Common myeloid progenitor, CD34-positive (primary cell): ENCODE results near the gene HMX1.

Experiments used
- CTCF ChIA-PET: fragments of 350-600 bp; sonication (Branson Sonifier 250); formaldehyde crosslinking; loops from one replicate; lab custom pipeline; 2021; ENCODE audit warnings: antibody characterized with exemption; lab: Charles Lee
- POLR2A ChIA-PET: fragments of 350-600 bp; sonication (Branson Sonifier 250); formaldehyde crosslinking; loops from one replicate; lab custom pipeline; 2021; ENCODE audit warnings: antibody characterized with exemption; lab: Charles Lee
- DNase-seq, 3 donors: peaks; one replicate each; pipeline versions ENCODE4 v3.0.0 to v3.0.0-alpha.2; 2013
- H3K27ac ChIP-seq, 2 experiments: 1 replicate in 1 of 2; 2 replicates in 1 of 2; pipeline ENCODE4 v1.7.0; 2013; ENCODE audit warnings: inconsistent platforms in 2 of 2, low read length in 2 of 2, mild to moderate bottlenecking in 2 of 2, low read depth in 1 of 2, moderate library complexity in 1 of 2; ENCODE audit not compliant: severe bottlenecking in 2 of 2, insufficient read depth in 1 of 2, poor library complexity in 1 of 2
- H3K27me3 ChIP-seq, 5 experiments: replicated peaks in 2 of 5; 1 replicate in 3 of 5; 2 replicates in 2 of 5; pipeline versions ENCODE4 v1.6.1 to v1.7.0; 2013; ENCODE audit warnings: low read length in 4 of 5, mild to moderate bottlenecking in 2 of 5, moderate library complexity in 2 of 5, inconsistent platforms in 1 of 5; ENCODE audit not compliant: insufficient read depth in 5 of 5, control insufficient read depth in 4 of 5
- H3K36me3 ChIP-seq, 4 experiments: 1 replicate in 2 of 4; 2 replicates in 2 of 4; pipeline versions ENCODE4 v1.6.1 to v1.7.0; 2013; ENCODE audit warnings: low read length in 3 of 4, control low read depth in 1 of 4, mild to moderate bottlenecking in 1 of 4; ENCODE audit not compliant: control insufficient read depth in 4 of 4, insufficient read depth in 4 of 4
- H3K4me1 ChIP-seq, 4 experiments: 1 replicate in 3 of 4; 2 replicates in 1 of 4; pipeline versions ENCODE4 v1.6.1 to v1.7.1; 2013; ENCODE audit warnings: low read length in 3 of 4, mild to moderate bottlenecking in 3 of 4, control low read depth in 1 of 4, inconsistent platforms in 1 of 4, moderate library complexity in 1 of 4; ENCODE audit not compliant: control insufficient read depth in 4 of 4, insufficient read depth in 4 of 4; ENCODE audit errors: control extremely low read depth in 1 of 4
- H3K4me3 ChIP-seq, 7 experiments: 1 replicate in 4 of 7; 2 replicates in 3 of 7; pipeline versions ENCODE4 v1.5.1 to v1.7.0; 2013; ENCODE audit warnings: mild to moderate bottlenecking in 7 of 7, low read length in 6 of 7, moderate library complexity in 6 of 7, inconsistent platforms in 2 of 7, low read depth in 2 of 7, control low read depth in 1 of 7; ENCODE audit not compliant: insufficient read depth in 4 of 7, control insufficient read depth in 1 of 7; ENCODE audit errors: extremely low read depth in 1 of 7
- H3K9me3 ChIP-seq, 5 experiments: 1 replicate in 4 of 5; 2 replicates in 1 of 5; pipeline versions ENCODE4 v1.6.1 to v1.7.1; 2013; ENCODE audit warnings: low read length in 4 of 5, mild to moderate bottlenecking in 2 of 5, inconsistent platforms in 1 of 5, low read depth in 1 of 5, moderate library complexity in 1 of 5; ENCODE audit not compliant: control insufficient read depth in 4 of 5, insufficient read depth in 2 of 5; ENCODE audit errors: control extremely low read depth in 1 of 5
- WGBS: methylation state at CpG from one replicate; pipeline ENCODE4 v1.1.5; 2013; ENCODE audit not compliant: insufficient coverage; 5-methylcytosine and 5-hydroxymethylcytosine counted together

HMX1 gene

DNA sequence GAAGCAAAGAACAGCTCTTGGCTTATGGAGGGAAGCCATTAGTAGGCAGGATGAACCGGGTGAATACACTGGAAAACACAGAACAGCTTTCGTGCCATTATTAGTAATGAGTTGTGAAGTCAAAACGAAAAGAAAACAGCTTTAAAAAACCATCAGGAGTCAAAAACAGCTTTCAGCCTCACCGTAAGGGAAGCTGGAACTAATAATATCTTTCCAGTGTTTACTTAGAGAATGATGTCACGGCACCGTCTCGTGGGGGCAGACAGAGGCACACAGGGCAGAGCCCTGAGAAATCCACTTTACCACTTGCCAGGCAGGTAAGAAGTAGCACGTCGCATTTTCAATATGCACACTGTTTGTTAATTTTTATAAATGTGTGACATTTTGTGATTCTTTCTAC lies 37.9 kb upstream of the HMX1 start:
- H3K27me3 ChIP-seq = peaks cover 0 to 65% (median 4%) of the 10 kb centered on the region in 5 experiments
- WGBS = 39% methylated on average over 5 of the region's 9 CpGs
- no peaks in the 10 kb centered on the region for H3K4me1 ChIP-seq
- H3K27ac ChIP-seq = no peak overlapping the region
- H3K9me3 ChIP-seq = no peaks in the 10 kb centered on the region
- DNase-seq = no peak
- CTCF ChIA-PET = no interaction called here
- H3K36me3 ChIP-seq = no peaks in the 10 kb centered on the region
- POLR2A ChIA-PET = no interaction called here
- H3K4me3 ChIP-seq = no peak overlapping the region

GRCh38 chr4:8908206-8908893 lies 36.7 kb upstream of the HMX1 start:
- ChIA-PET CTCF (interaction anchor here (1.1 to 1.3 kb wide), 2 partner anchors 8 to 11 kb away, joined by 3 to 4 read pairs; no protein-coding TSS in a partner anchor), POLR2A (no interaction called here)
- no peak overlapping the region for H3K4me3 ChIP-seq
- H3K27me3 ChIP-seq = peaks cover 0 to 71% (median 4%) of the 10 kb centered on the region in 5 experiments
- H3K9me3 ChIP-seq = peaks cover 0 to 2% (median 0%) of the 10 kb centered on the region in 5 experiments
- DNase-seq = no peak
- no peak overlapping the region for H3K27ac ChIP-seq
- H3K4me1 ChIP-seq = no peaks in the 10 kb centered on the region
- H3K36me3 ChIP-seq = no peaks in the 10 kb centered on the region
- WGBS = 88% methylated on average over 34 of the region's 34 CpGs

GRCh38 chr4:8907596-8908205 lies 36.1 kb upstream of the HMX1 start:
- Histone ChIP-seq H3K27ac (no peak overlapping the region), H3K9me3 (peaks cover 0 to 5% (median 0%) of the 10 kb centered on the region in 5 experiments), H3K4me3 (no peak overlapping the region), H3K27me3 (peaks cover 0 to 71% (median 4%) of the 10 kb centered on the region in 5 experiments), H3K4me1 (no peaks in the 10 kb centered on the region), H3K36me3 (no peaks in the 10 kb centered on the region)
- 88% methylated on average over 14 of the region's 14 CpGs for WGBS
- DNase-seq = no peak
- ChIA-PET POLR2A (no interaction called here), CTCF (interaction anchor here (1.1 to 1.3 kb wide), 2 partner anchors 8 to 10 kb away, joined by 3 to 4 read pairs; no protein-coding TSS in a partner anchor)

- Histone ChIP-seq H3K9me3 (peaks cover 0 to 11% (median 3%) of the 10 kb centered on the region in 5 experiments), H3K4me3 (no peak overlapping the region), H3K4me1 (no peaks in the 10 kb centered on the region), H3K27ac (no peak overlapping the region), H3K36me3 (no peaks in the 10 kb centered on the region), H3K27me3 (peaks cover 0 to 68% (median 4%) of the 10 kb centered on the region in 5 experiments)
- ChIA-PET POLR2A (no interaction called here), CTCF (interaction anchor here (0.7 to 1.3 kb wide), 3 partner anchors 9 to 11 kb away, joined by 3 to 4 read pairs (median 3); no protein-coding TSS in a partner anchor)
- no peak for DNase-seq
- 91% methylated on average over 21 of the region's 22 CpGs for WGBS
Observed at GRCh38 chr4:8906991-8907595, 35.5 kb upstream of the HMX1 start.

DNA sequence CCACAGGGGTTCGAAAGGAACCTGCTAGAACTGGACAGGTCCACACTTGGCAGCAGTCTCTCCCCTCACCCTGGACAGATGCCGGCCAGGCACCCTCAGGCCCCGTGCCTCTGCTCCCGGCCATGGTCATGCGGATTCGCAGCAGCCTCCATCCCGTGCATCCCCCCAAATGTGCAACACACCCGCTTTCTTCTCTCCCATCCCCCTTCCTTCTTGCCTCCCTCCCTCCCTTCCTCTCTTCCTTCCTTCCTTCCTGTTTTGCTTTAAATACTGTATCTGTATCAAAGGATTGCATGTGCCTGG lies 35.0 kb upstream of the HMX1 start:
- peaks cover 0 to 15% (median 6%) of the 10 kb centered on the region in 5 experiments for H3K9me3 ChIP-seq
- WGBS = 81% methylated on average over 7 of the region's 8 CpGs
- no peaks in the 10 kb centered on the region for H3K4me1 ChIP-seq
- peaks cover 0 to 64% (median 4%) of the 10 kb centered on the region in 5 experiments for H3K27me3 ChIP-seq
- ChIA-PET POLR2A (no interaction called here), CTCF (interaction anchor here (0.7 kb wide), 1 partner anchor 11 kb away, joined by 3 read pairs; no protein-coding TSS in a partner anchor)
- H3K4me3 ChIP-seq = no peak overlapping the region
- DNase-seq = no peak
- no peaks in the 10 kb centered on the region for H3K36me3 ChIP-seq
- H3K27ac ChIP-seq = no peak overlapping the region

GRCh38 chr4:8905773-8906667 lies 34.4 kb upstream of the HMX1 start:
- no peak overlapping the region for H3K4me3 ChIP-seq
- H3K9me3 ChIP-seq = peaks cover 4 to 21% (median 11%) of the 10 kb centered on the region in 5 experiments
- DNase-seq = no peak
- CTCF ChIA-PET = interaction anchor here (0.8 kb wide), 1 partner anchor 17 kb away, joined by 3 read pairs; no protein-coding TSS in a partner anchor
- WGBS = 89% methylated on average over 26 of the region's 33 CpGs
- no peaks in the 10 kb centered on the region for H3K4me1 ChIP-seq
- H3K36me3 ChIP-seq = no peaks in the 10 kb centered on the region
- POLR2A ChIA-PET = no interaction called here
- peaks cover 0 to 62% (median 4%) of the 10 kb centered on the region in 5 experiments for H3K27me3 ChIP-seq
- no peak overlapping the region for H3K27ac ChIP-seq
